GM12864 (cell line): ENCODE measurements around the gene GPS2.

Experiments
- DNase-seq: peaks from one replicate; pipeline ENCODE4 v3.0.0-alpha.2; 2011; ENCODE audit warnings: low read depth
- H3K4me3 ChIP-seq: 2 replicates; pipeline ENCODE4 v1.5.1; 2011; ENCODE audit warnings: mild to moderate bottlenecking, low read depth, low read length, control low read depth
- CTCF ChIP-seq: IDR thresholded peaks from 2 replicates; pipeline ENCODE4 v1.5.1; 2011; ENCODE audit warnings: low read depth, mild to moderate bottlenecking, moderate library complexity, low read length, control low read depth, inconsistent platforms; ENCODE audit errors: missing control alignments

Gene GPS2

DNA sequence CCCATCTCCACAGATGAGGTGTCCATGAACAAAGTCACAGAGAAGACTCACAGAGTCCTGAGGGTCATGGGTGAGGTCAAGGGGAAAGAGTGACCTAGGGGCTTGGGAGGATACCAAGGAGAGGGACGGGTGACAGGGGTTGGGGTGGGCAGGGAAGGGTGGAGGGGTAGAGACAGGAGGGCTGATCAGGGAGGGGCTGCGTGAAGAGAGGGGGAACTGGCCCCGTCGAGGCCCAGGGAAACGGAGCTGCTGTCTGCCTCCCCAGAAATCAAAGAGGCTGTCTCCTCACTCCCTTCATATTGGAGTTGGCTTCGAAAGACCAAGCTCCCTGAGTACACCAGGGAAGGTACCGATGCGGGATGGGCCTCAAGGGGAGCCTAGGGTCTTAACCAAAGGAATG, 40.4 kb upstream of the GPS2 start:
- H3K4me3 ChIP-seq, result no peak overlapping the region
- no peak for DNase-seq
- TF ChIP-seq CTCF, result no peak

DNA sequence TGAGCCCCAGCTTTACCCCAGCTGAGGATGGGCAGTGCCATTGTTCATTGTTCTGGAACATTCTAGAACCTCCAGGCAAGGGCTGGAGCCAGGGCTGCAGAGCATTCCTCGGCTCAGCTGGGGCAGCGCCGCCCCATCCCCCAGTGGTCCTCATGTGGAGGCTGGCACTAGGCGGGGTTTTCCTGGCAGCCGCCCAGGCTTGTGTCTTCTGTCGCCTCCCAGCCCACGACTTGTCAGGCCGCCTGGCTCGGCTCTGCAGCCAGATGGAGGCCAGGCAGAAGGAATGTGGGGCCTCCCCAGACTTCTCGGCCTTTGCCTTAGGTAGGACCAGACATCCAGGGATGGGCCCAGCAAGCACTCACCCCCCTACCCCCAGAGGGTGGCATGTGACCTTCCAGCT, 39.9 kb upstream of the GPS2 start, which contains the start of gene TMEM95:
TMEM95 (plus strand) TSS at position 104 of the 400 bp plus-strand sequence; CDS start at position 153, 49 bp downstream.
- DNase-seq, result no peak
- no peak within 1 kb of the TSS for H3K4me3 ChIP-seq
- no peak for TF ChIP-seq CTCF

GRCh38 chr17:7354262-7354843, 39.2 kb upstream of the GPS2 start:
- TF ChIP-seq CTCF, result no peak
- no peak for DNase-seq
- no peak overlapping the region for H3K4me3 ChIP-seq

DNA sequence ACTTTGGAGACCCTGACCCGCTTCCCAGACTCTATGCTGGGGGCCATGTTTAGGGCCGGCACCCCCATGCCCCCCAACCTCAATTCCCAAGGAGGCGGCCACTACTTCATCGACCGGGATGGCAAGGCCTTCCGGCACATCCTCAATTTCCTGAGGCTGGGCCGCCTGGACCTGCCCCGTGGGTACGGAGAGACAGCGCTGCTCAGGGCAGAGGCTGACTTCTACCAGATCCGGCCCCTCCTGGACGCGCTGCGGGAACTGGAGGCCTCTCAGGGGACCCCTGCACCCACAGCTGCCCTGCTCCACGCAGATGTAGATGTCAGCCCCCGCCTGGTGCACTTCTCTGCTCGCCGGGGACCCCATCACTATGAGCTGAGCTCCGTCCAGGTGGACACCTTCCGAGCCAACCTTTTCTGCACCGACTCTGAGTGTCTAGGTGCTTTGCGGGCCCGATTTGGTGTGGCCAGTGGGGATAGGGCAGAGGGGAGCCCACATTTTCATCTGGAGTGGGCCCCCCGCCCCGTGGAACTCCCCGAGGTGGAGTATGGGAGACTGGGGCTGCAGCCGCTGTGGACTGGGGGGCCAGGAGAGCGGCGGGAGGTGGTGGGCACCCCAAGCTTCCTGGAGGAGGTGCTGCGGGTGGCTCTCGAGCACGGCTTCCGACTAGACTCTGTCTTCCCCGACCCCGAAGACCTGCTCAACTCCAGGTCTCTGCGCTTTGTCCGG, 37.9 kb upstream of the GPS2 start:
- TF ChIP-seq CTCF, result no peak
- peak overlapping the region; percentile 56; the same call in 1 of the 2 replicates for H3K4me3 ChIP-seq
- DNase-seq, result no peak

DNA sequence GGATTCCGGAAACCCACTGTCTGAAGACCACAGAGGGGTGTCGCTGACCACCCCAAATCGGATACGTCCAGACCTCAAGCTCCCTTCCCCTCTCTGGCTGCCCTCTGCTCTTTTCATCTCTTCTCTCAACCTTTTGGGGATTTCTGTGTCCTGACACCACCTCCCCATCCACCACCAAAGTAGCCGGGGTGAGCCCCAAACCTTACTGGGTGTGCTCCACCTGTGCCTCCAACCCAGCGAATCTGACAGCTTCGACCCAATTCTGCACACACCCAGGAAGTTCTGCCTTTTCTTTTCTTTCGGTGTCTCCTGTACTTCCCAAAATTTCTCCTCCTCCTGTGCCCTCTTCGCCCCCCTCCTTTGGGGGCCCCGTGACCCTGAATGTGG, 37.3 kb upstream of the GPS2 start:
- DNase-seq, result no peak
- H3K4me3 ChIP-seq, result peak overlapping the region; percentile 56
- peak; percentile 72 for TF ChIP-seq CTCF

GRCh38 chr17:7351665-7352502, 36.7 kb upstream of the GPS2 start, which contains the start of gene KCTD11:
TSS of gene KCTD11 (plus strand) at chr17:7352162.
- peak within 1 kb of the TSS; percentile 56 for H3K4me3 ChIP-seq
- DNase-seq, result peak; percentile 50
- no peak for TF ChIP-seq CTCF
